ENCODE data around the gene ANKS4B. TPM values are rescaled to one million over a fixed set of nuclear protein-coding genes. Genes with fewer than 3 reads are reported as not detected.
"Not testable (repeated sequence)": the region's sequence is repeated elsewhere in the genome, so short reads cannot be mapped to it uniquely, and the experiment has no call there.

The ANKS4B gene
- total and polyA plus RNA-seq, 9 donors, result under 0.01 to 0.05 (median 0.04) TPM; not detected in 6

DNA sequence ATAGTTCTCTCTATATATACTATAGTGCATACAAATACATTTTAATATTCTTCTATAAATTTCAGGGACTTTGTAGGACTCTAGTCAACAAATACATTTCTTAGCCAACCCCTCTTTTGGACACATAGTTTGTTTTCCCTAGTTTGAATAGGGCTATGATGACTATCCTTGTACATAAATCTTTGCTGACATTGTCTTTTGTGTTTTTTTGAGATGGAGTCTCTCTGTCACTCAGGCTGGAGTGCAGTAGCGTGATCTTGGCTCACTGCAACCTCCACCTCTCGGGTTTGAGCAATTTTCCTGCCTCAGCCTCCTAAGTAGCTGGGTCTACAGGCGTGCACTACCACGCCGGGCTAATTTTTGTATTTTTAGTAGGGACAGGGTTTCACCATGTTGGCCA lies 3.3 kb downstream of the ANKS4B start:
- Histone ChIP-seq H3K4me1 (ENCODE audit: insufficient read depth) (no peaks in the 10 kb centered on the region), H3K36me3 (no peaks in the 10 kb centered on the region), H3K27ac (no peak overlapping the region), H3K9me3 (no peaks in the 10 kb centered on the region), H3K4me3 (no peak overlapping the region), H3K27me3 (no peaks in the 10 kb centered on the region)
- WGBS, 3 donors, result 69 to 89% (median 82%) methylated on average over 5 of the region's 5 CpGs
- intact Hi-C loops (cut with DNase I), result no loop called here
- TF ChIP-seq EP300 (IDR thresholded peaks at IDR 0.05), result no peak
- no peak for TF ChIP-seq POLR2A (IDR thresholded peaks at IDR 0.05)
- TF ChIP-seq, protein P1, sequence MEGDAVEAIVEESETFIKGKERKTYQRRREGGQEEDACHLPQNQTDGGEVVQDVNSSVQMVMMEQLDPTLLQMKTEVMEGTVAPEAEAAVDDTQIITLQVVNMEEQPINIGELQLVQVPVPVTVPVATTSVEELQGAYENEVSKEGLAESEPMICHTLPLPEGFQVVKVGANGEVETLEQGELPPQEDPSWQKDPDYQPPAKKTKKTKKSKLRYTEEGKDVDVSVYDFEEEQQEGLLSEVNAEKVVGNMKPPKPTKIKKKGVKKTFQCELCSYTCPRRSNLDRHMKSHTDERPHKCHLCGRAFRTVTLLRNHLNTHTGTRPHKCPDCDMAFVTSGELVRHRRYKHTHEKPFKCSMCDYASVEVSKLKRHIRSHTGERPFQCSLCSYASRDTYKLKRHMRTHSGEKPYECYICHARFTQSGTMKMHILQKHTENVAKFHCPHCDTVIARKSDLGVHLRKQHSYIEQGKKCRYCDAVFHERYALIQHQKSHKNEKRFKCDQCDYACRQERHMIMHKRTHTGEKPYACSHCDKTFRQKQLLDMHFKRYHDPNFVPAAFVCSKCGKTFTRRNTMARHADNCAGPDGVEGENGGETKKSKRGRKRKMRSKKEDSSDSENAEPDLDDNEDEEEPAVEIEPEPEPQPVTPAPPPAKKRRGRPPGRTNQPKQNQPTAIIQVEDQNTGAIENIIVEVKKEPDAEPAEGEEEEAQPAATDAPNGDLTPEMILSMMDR (IDR thresholded peaks at IDR 0.05), result no peak
- DNase-seq, result no peak

DNA sequence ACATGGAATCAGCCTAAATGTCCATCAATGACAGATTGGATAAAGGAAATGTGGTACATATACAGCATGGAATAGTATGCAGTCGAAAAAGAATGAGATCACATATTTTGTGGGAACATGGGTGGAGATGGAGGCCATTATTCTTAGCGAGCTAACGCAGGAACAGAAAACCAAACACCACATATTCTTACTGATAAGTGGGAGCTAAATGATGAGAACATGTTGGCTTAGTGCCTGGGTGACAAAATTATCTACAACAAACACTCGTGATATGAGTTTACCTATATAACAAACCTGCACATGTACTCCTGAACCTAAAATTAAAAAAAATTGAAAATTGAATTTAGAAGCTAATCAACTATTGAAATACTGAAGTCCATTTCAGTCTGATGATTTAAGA lies 6.1 kb downstream of the ANKS4B start:
- WGBS, 3 donors, result 27 to 40% (median 32%) methylated on average over 4 of the region's 4 CpGs
- no peaks in the 10 kb centered on the region for H3K4me1 ChIP-seq (ENCODE audit: insufficient read depth)
- H3K36me3 ChIP-seq, result no peaks in the 10 kb centered on the region
- TF ChIP-seq POLR2A (IDR thresholded peaks at IDR 0.05), result no peak
- TF ChIP-seq, protein P1 (IDR thresholded peaks at IDR 0.05), result no peak
- TF ChIP-seq EP300 (IDR thresholded peaks at IDR 0.05), result no peak
- H3K27ac ChIP-seq, result no peak overlapping the region
- no peaks in the 10 kb centered on the region for H3K27me3 ChIP-seq
- H3K9me3 ChIP-seq, result no peaks in the 10 kb centered on the region
- no peak for DNase-seq
- H3K4me3 ChIP-seq, result no peak overlapping the region
- intact Hi-C loops (cut with DNase I), result no loop called here

DNA sequence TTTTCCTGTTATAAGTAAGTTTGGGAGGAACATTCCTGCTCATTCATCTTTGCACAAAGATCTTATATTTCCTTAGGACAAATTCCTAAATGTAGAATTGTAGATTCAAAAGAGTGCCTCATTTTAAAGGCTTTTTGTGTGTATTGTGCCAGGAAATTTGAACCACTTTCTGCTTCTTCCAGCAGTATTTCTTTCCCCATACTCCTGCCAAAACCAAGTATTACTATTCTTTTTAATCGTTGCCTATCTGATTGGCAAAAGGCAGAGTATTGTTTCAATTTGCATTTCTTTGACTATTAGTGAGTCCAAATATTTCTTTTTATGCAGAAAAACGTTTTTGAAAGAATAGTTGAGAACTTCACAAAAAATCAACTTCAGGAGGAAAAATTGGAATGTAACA lies 9.3 kb downstream of the ANKS4B start:
- no peaks in the 10 kb centered on the region for H3K36me3 ChIP-seq
- intact Hi-C loops (cut with DNase I), result no loop called here
- H3K27ac ChIP-seq, result no peak overlapping the region
- TF ChIP-seq POLR2A (IDR thresholded peaks at IDR 0.05) (no peak), EP300 (IDR thresholded peaks at IDR 0.05) (no peak)
- TF ChIP-seq, protein P1 (IDR thresholded peaks at IDR 0.05), result no peak
- WGBS, 3 donors, result 1 to 5% (median 1%) methylated on average over 2 of the region's 2 CpGs
- no peaks in the 10 kb centered on the region for H3K27me3 ChIP-seq
- no peaks in the 10 kb centered on the region for H3K4me1 ChIP-seq (ENCODE audit: insufficient read depth)
- no peak overlapping the region for H3K4me3 ChIP-seq
- DNase-seq, result no peak
- no peaks in the 10 kb centered on the region for H3K9me3 ChIP-seq

DNA sequence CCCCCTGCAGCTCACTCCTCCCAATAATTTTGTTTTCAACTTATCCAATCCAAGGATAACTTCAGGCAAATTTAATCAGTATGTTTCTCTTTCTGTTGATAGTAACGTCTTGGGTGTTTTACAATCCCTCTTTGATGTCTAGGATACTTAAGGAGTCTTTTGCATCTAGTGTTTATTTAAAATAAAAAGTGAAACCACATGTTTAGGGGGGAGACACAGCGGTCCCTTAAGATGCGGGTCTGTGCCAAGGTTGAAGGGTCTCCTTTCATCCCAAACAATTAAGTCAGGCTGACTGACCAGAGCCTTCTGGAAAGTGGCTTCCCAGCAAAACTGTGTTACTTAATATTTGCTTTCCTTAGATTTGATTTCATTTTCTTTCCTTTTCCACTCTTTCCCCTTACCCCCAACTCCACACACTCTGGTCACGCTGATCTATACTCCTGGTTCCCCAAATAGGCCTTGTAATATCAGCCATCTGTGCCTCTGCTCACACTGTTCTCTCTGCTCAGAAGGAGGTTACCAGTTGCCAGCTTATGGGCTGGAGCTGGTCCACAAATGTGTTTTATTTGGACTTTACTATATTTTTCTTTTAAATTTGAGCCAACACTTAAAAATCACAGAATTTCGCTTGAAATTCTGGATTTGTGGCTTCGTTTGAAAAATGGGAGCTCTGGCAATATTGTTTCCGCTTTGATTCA lies 11.2 kb downstream of the ANKS4B start:
- H3K9me3 ChIP-seq, result no peaks in the 10 kb centered on the region
- no peak overlapping the region for H3K27ac ChIP-seq
- no peaks in the 10 kb centered on the region for H3K27me3 ChIP-seq
- no peak overlapping the region for H3K4me3 ChIP-seq
- H3K4me1 ChIP-seq (ENCODE audit: insufficient read depth), result no peaks in the 10 kb centered on the region
- DNase-seq, result no peak
- intact Hi-C loops (cut with DNase I), result no loop called here
- 17 to 19% (median 19%) methylated on average over 7 of the region's 7 CpGs for WGBS, 3 donors
- H3K36me3 ChIP-seq, result no peaks in the 10 kb centered on the region
- no peak for TF ChIP-seq EP300 (IDR thresholded peaks at IDR 0.05)
- TF ChIP-seq POLR2A (IDR thresholded peaks at IDR 0.05), result no peak
- TF ChIP-seq, protein P1 (IDR thresholded peaks at IDR 0.05), result no peak

DNA sequence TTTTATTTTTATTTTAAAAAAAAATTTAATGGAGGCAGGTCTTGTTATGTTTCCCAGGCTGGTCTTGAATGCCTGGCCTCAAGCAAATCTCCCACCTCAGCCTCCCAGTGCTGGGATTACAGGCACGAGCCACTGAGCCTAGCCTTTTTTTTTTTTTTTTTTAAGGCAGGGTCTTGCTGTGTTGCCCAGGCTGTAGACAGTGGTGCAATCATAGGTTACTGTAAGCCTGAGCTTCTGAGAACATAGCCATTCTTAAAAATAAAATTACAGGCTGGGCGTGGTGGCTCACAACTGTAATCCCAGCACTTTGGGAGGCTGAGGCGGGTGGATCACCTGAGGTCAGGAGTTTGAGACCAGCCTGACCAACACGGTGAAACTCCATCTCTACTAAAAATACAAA lies 14.7 kb downstream of the ANKS4B start:
- H3K9me3 ChIP-seq; intact Hi-C loops (cut with DNase I); DNase-seq; H3K27me3 ChIP-seq; H3K27ac ChIP-seq; H3K36me3 ChIP-seq; H3K4me1 ChIP-seq (ENCODE audit: insufficient read depth); H3K4me3 ChIP-seq: not testable (repeated sequence)
- WGBS, 3 donors, result 87 to 91% (median 87%) methylated on average over 4 of the region's 4 CpGs
